Activated naive CD8-positive, alpha-beta T cell treated with anti-CD3 and anti-CD28 coated beads for 36 hours (primary cell): ENCODE measurements around the gene MUC12. TPM values are rescaled to one million over a fixed set of nuclear protein-coding genes. Genes with fewer than 3 reads are reported as not detected.
"Not testable (repeated sequence)": the region's sequence is repeated elsewhere in the genome, so short reads cannot be mapped to it uniquely, and the experiment has no call there.

Experiments used
- DNase-seq: peaks from one replicate; pipeline ENCODE4 v3.0.0; 2021
- H3K27ac Mint-ChIP-seq: one replicate; pipeline ENCODE4 v1.8.0; 2022; ENCODE audit warnings: mild to moderate bottlenecking, moderate library complexity, mixed read lengths
- H3K27me3 Mint-ChIP-seq: one replicate; pipeline ENCODE4 v1.8.0; 2022; ENCODE audit warnings: mild to moderate bottlenecking, mixed read lengths
- H3K36me3 Mint-ChIP-seq: one replicate; pipeline ENCODE4 v1.8.0; 2021; ENCODE audit warnings: mild to moderate bottlenecking, mixed read lengths
- H3K4me1 Mint-ChIP-seq: one replicate; pipeline ENCODE4 v1.8.0; 2021; ENCODE audit warnings: mixed read lengths
- H3K4me3 Mint-ChIP-seq: one replicate; pipeline ENCODE4 v1.8.0; 2022; ENCODE audit warnings: mild to moderate bottlenecking, moderate library complexity, mixed read lengths
- H3K9me3 Mint-ChIP-seq: one replicate; pipeline ENCODE4 v1.8.0; 2022; ENCODE audit warnings: mixed read lengths
- total RNA-seq, 2 experiments: library from RNA; stranded (reverse); gene quantifications; one replicate each; pipeline ENCODE4 v1.2.3, GENCODE V29; 2021

MUC12 gene
- total RNA-seq, 2 experiments from 2014 or later = 0.66 TPM; not detected in 1

DNA sequence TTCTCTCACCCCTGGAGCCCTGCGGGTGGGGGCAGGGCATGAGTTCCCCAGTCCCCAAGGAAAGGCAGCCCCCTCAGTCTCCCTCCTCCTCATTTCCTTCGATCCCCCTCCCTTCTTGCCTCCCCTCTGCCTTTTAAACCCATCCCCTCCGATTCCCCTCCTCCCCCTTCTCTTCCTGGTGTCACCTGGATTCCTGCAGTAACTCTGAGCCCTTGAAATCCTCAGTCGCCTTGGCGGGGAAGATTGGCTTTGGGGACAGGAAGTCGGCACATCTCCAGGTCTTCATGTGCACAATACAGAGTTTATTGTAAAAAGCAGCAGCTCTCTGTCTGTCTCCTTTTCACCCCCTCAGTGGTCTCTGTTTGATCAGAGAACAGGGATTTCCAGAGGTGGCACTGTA is 1.3 kb upstream of the MUC12 start:
- no peak overlapping the region for H3K27ac Mint-ChIP-seq
- peaks cover 10% of the 10 kb centered on the region for H3K4me1 Mint-ChIP-seq
- DNase-seq = no peak
- H3K27me3 Mint-ChIP-seq = peaks cover 61% of the 10 kb centered on the region
- no peak overlapping the region for H3K4me3 Mint-ChIP-seq
- no peaks in the 10 kb centered on the region for H3K9me3 Mint-ChIP-seq
- H3K36me3 Mint-ChIP-seq = no peaks in the 10 kb centered on the region

DNA sequence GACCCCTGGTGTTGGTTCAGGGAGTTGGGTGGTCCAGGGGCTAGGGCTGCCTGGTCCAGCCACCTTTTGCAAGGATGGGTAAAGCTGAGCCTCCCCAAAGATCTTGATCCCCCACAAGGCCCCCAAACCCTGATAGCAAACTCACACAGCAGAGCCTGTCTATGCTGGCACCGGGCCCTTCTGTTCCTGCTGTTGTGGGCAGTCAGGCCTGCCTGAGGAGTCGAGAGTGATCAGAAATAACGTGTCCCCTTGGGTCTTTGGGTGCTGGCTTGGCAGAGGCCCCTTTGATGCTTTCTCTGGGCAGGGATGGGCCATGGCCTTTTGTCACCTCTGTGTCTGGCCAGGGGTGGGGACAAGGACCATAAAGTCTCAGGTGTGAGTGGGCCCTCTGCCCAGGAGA is 715 bp upstream of the MUC12 start:
- H3K4me1 Mint-ChIP-seq = peaks cover 10% of the 10 kb centered on the region
- no peaks in the 10 kb centered on the region for H3K36me3 Mint-ChIP-seq
- H3K4me3 Mint-ChIP-seq = no peak overlapping the region
- DNase-seq = no peak
- no peak overlapping the region for H3K27ac Mint-ChIP-seq
- H3K9me3 Mint-ChIP-seq = no peaks in the 10 kb centered on the region
- peaks cover 57% of the 10 kb centered on the region for H3K27me3 Mint-ChIP-seq

DNA sequence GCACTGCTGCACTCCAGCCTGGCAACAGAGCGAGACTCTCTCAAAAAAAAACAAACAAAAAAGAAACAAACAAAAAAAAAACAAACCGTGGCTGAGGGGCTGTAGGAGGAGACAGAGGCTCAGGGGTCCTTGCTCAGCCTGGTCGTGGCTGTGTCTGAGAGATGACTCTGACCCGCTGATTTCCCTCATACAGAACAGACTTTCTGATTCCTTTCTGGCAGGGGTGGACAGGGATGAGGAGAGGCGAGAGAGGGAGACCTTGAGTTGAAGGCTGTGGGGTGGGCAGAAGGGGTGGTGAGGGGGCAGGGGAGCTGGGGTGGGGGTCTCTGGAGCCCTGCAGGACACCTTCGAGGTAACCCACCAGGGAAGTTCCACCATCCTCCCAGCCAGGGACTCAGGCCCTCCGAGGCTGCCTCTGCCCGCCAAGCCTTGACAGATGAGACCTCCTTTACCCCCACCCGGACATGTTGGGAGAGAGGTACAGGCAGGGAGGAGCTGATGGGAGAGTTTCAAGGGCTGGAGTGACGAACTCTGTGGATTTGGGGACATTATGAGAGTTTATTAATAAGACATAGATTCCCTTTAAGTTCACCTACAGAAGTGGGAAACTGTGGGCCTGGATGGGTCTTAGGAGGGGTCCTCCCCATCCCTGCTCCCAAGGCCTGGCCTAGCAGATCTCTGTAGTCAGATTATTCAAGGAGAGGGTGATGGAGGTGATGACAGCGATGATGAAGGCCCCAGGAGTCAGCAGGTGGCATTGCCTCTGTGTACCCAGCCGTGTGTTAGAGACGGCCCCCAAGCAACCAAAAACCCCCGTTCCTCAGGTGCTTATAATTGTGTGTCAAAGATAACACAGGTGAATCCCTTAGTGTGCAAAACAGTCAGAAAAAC is 2.0 kb downstream of the MUC12 start:
- Mint-ChIP-seq H3K9me3 (no peaks in the 10 kb centered on the region), H3K27ac (no peak overlapping the region), H3K4me1 (peaks cover 4% of the 10 kb centered on the region), H3K4me3 (no peak overlapping the region), H3K36me3 (no peaks in the 10 kb centered on the region), H3K27me3 (peaks cover 41% of the 10 kb centered on the region)
- no peak for DNase-seq

DNA sequence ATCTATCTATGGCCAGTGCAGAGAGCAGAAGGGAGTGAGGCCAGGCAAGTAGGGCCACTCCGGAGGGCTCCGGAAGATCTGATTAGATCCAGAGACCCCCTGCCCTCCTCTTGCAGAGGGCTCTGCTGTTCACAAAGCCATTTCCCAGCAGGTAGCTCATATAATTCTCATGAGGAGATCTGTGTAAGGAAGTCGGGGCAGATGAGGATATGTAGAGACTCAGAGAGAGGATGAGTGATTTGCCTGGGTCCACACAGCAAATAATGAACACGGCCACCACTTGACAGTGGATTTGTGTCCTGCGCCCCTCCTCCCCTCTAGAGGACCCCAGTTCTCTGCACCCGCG is 2.6 kb downstream of the MUC12 start:
- H3K36me3 Mint-ChIP-seq = no peaks in the 10 kb centered on the region
- H3K27ac Mint-ChIP-seq = no peak overlapping the region
- H3K27me3 Mint-ChIP-seq = peaks cover 35% of the 10 kb centered on the region
- H3K4me1 Mint-ChIP-seq = no peaks in the 10 kb centered on the region
- DNase-seq = no peak
- no peaks in the 10 kb centered on the region for H3K9me3 Mint-ChIP-seq
- no peak overlapping the region for H3K4me3 Mint-ChIP-seq

DNA sequence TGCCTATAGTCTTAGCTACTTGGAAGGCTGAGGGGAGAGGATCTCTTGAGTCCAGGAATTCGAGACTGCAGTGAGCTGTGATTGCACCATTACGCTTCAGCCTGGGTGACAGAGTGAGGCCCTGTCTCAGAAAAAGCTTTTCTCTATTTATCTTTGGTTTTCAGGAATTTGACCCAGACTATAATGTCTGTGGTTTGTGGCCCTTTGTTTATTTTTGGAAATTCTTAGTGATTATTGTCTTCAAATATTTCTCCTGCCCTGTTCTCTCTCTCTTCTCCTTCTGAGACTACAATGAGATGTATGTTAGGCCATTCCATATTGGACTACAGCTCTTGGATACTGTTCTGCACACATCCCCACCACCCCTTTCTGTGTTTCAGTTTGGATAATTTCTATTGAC is 4.7 kb downstream of the MUC12 start:
- Mint-ChIP-seq H3K9me3 (no peaks in the 10 kb centered on the region), H3K27ac (no peak overlapping the region), H3K36me3 (no peaks in the 10 kb centered on the region), H3K4me1 (no peaks in the 10 kb centered on the region), H3K4me3 (no peak overlapping the region), H3K27me3 (peaks cover 15% of the 10 kb centered on the region)
- no peak for DNase-seq

DNA sequence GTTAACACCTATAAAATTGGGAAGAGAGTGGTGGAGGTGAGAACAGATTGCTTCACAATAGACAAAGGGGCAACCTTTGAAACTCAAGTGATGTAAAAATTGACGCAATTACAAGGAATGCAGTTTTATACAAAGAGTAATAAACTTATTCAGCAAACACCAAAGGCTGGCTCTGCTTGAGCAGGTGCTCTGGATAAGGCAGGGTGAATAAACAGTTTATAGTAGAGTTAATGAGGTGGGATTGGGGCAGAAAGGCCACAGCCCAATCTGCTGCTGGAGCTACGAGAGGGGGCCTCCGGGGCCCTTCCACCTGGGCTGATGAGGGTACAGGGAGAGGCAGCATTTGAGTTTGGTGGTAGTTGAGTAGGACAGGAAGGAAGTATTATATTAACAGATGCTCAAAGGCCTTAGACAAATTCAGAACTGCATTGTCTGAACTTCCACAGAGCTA is 6.0 kb downstream of the MUC12 start:
- Mint-ChIP-seq H3K36me3 (no peaks in the 10 kb centered on the region), H3K4me1 (no peaks in the 10 kb centered on the region), H3K4me3 (no peak overlapping the region), H3K9me3 (no peaks in the 10 kb centered on the region), H3K27me3 (peaks cover 8% of the 10 kb centered on the region), H3K27ac (no peak overlapping the region)
- DNase-seq = no peak

DNA sequence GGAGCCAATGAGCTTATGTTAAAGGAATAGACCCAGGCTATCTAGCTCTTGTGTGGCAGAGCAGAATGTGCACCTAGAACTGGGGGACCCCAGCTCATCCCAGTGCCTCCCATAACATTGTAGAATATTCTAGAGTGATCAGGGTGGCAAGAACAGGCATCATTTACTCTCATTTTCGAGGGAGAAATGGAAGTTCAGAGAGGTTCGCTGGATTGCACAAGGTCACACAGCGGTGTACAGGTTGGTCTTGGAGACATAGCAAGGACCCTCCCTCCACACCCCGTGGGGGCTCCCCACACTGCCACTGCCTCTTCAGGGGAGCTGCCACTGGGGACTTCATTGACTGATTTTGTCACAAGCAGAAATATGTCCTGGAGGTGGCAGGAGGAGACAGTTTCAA is 8.9 kb downstream of the MUC12 start:
- H3K27me3 Mint-ChIP-seq = peaks cover 8% of the 10 kb centered on the region
- H3K36me3 Mint-ChIP-seq = no peaks in the 10 kb centered on the region
- H3K27ac Mint-ChIP-seq = no peak overlapping the region
- DNase-seq = no peak
- H3K4me3 Mint-ChIP-seq = no peak overlapping the region
- H3K9me3 Mint-ChIP-seq = no peaks in the 10 kb centered on the region
- H3K4me1 Mint-ChIP-seq = no peaks in the 10 kb centered on the region

DNA sequence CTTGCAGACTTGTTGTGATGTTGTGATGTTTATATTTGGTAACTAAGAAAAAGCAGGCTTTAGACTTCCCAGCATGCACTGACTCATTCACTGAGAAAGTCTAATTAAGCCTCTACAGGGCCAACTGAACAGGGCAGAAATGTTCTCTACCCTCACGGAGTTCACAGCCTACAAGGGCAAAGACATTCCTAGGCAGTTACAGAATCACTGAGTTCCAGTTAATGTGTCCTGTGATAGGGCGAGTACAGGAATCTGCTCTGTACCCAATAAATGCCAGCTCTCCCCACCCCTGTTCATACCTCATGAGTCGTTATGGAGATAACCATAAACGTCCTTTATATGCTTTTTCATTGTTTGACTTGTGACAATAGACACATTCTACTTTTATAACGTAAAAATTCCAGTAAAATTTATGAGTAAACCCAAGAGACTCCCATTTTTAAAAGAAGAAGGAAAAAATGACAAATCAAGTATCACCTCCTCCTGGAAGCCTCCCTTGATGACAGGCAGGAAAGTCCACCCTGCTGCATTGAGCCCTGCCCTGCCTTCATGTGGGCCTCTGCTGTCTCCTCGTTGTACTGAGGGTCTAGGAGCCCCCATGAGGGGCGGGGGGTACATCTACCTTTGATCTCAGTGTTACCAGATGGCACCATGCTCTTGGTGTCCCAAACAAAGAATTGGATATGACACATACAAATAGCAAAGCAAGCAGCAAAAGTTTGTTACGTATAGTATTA is 14.3 kb downstream of the MUC12 start:
- Mint-ChIP-seq H3K4me1 (no peaks in the 10 kb centered on the region), H3K9me3 (no peaks in the 10 kb centered on the region), H3K27ac (no peak overlapping the region), H3K36me3 (no peaks in the 10 kb centered on the region), H3K4me3 (no peak overlapping the region), H3K27me3 (peaks cover 8% of the 10 kb centered on the region)
- DNase-seq = no peak

DNA sequence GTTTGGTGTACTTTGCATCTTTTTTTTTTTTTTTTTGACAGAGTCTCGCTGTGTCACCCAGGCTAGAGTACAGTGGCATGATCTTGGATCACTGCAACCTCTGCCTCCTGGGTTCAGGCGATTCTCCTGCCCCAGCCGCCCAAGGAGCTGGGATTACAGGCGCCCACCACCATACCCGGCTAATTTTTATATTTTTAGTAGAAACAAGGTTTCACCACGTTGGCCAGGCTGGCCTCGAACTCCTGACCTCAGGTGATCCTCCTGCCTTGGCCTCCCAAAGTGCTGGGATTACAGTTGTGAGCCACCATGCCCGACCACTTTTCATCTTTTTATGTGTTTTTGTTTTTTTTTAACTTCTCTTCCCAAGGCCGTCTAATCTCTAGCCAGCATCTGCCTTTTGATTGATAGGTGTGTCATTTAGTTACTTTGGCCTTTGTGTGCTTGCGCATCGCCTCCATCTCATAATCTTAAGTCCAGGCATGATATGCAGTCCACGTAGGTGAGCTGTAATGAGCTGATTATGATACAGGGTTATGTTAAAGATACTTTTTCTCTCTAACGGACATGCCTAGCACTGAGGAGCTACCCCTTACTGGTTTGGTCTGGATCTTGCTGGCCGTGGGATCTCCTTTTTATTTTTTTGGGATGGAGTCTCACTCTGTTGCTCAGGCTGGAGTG is 15.0 kb downstream of the MUC12 start:
- not testable (repeated sequence) for DNase-seq, H3K27ac Mint-ChIP-seq, H3K4me3 Mint-ChIP-seq, H3K9me3 Mint-ChIP-seq, H3K36me3 Mint-ChIP-seq, H3K27me3 Mint-ChIP-seq, H3K4me1 Mint-ChIP-seq

DNA sequence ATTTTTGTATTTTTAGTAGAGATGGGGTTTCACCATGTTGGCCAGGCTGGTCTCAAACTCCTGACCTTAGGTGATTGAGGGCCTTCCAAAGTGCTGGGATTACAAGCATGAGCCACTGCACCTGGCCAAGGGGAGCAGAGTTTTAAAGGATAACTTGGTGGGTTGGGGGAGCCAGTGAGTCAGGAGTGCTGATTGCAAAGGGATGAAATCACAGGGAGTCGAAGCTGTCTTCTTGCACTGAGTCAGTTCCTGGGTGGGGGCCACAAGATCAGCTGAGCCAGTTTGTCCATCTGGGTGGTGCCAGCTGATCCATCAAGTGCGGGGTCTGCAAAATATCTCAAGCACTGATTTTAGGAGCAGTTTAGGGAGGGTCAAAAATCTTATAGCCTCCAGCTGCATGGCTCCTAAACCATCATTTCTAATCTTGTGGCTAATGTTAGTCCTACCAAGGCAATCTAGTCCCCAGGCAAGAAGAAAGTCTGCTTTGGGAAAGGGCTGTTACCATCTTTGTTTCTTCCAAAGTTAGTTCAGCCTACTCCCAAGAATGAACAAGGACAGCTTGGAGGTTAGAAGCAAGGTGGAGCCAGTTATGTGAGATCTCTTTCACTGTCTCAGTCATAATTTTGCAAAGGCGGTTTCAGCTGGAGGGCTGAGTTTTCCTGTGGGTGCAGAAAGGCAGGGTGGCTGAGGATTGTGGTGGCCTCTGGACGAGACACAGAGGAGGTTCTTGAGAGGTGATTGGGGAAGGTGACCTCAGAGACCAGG is 15.8 kb downstream of the MUC12 start:
- H3K4me3 Mint-ChIP-seq, H3K27ac Mint-ChIP-seq, DNase-seq, H3K9me3 Mint-ChIP-seq, H3K4me1 Mint-ChIP-seq, H3K27me3 Mint-ChIP-seq, H3K36me3 Mint-ChIP-seq: not testable (repeated sequence)

DNA sequence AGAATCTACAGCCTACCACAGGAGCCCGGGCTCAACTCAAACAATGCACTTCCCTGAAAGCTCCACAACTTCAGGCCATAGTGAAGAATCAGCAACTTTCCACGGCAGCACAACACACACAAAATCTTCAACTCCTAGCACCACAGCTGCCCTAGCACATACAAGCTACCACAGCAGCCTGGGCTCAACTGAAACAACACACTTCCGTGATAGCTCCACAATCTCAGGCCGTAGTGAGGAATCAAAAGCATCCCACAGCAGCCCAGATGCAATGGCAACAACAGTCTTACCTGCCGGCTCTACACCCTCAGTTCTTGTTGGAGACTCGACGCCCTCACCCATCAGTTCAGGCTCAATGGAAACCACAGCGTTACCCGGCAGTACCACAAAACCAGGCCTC is 22.3 kb downstream of the MUC12 start:
- Mint-ChIP-seq H3K27me3 (no peaks in the 10 kb centered on the region), H3K36me3 (peaks cover 2% of the 10 kb centered on the region), H3K4me3 (no peak overlapping the region), H3K27ac (no peak overlapping the region), H3K9me3 (no peaks in the 10 kb centered on the region), H3K4me1 (no peaks in the 10 kb centered on the region)
- no peak for DNase-seq

DNA sequence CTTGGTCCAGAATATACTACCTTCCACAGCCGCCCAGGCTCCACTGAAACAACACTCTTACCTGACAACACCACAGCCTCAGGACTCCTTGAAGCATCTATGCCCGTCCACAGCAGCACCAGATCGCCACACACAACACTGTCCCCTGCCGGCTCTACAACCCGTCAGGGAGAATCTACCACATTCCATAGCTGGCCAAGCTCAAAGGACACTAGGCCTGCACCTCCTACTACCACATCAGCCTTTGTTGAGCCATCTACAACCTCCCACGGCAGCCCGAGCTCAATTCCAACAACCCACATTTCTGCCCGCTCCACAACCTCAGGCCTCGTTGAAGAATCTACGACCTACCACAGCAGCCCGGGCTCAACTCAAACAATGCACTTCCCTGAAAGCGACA is 22.9 kb downstream of the MUC12 start:
- DNase-seq, H3K4me3 Mint-ChIP-seq, H3K4me1 Mint-ChIP-seq, H3K27ac Mint-ChIP-seq, H3K9me3 Mint-ChIP-seq, H3K36me3 Mint-ChIP-seq, H3K27me3 Mint-ChIP-seq: not testable (repeated sequence)

DNA sequence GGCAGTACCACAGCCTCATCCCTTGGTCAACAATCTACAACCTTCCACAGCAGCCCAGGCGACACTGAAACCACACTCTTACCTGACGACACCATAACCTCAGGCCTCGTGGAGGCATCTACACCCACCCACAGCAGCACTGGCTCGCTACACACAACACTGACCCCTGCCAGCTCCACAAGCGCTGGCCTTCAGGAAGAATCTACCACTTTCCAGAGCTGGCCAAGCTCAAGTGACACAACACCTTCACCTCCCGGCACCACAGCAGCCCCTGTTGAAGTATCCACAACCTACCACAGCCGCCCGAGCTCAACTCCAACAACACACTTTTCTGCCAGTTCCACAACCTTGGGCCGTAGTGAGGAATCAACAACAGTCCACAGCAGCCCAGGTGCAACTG is 25.3 kb downstream of the MUC12 start:
- not testable (repeated sequence) for H3K4me3 Mint-ChIP-seq, DNase-seq, H3K27ac Mint-ChIP-seq, H3K9me3 Mint-ChIP-seq, H3K36me3 Mint-ChIP-seq, H3K27me3 Mint-ChIP-seq, H3K4me1 Mint-ChIP-seq

DNA sequence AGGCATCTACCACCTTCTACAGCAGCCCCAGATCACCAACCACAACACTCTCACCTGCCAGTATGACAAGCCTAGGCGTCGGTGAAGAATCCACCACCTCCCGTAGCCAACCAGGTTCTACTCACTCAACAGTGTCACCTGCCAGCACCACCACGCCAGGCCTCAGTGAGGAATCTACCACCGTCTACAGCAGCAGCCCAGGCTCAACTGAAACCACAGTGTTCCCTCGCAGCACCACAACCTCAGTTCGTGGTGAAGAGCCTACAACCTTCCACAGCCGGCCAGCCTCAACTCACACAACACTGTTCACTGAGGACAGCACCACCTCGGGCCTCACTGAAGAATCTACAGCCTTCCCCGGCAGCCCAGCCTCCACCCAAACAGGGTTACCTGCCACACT is 29.2 kb downstream of the MUC12 start:
- not testable (repeated sequence) for H3K36me3 Mint-ChIP-seq, H3K4me1 Mint-ChIP-seq, H3K27ac Mint-ChIP-seq, H3K4me3 Mint-ChIP-seq, H3K27me3 Mint-ChIP-seq, DNase-seq, H3K9me3 Mint-ChIP-seq

DNA sequence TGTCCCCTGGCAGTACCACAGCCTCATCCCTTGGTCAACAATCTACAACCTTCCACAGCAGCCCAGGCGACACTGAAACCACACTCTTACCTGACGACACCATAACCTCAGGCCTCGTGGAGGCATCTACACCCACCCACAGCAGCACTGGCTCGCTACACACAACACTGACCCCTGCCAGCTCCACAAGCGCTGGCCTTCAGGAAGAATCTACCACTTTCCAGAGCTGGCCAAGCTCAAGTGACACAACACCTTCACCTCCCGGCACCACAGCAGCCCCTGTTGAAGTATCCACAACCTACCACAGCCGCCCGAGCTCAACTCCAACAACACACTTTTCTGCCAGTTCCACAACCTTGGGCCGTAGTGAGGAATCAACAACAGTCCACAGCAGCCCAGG is 30.0 kb downstream of the MUC12 start:
- H3K27me3 Mint-ChIP-seq, H3K4me3 Mint-ChIP-seq, DNase-seq, H3K9me3 Mint-ChIP-seq, H3K4me1 Mint-ChIP-seq, H3K36me3 Mint-ChIP-seq, H3K27ac Mint-ChIP-seq: not testable (repeated sequence)
